HG03097 (cell line): ENCODE data around the gene CYP2R1.
"Not testable (repeated sequence)": the region's sequence is repeated elsewhere in the genome, so short reads cannot be mapped to it uniquely, and the experiment has no call there.

Experiments
- ATAC-seq: cut with Tn5 transposase; IDR thresholded peaks from one replicate; pipeline ENCODE4 v1.9.1; 2021; ENCODE audit not compliant: unreplicated experiment, low FRiP score

The CYP2R1 gene

DNA sequence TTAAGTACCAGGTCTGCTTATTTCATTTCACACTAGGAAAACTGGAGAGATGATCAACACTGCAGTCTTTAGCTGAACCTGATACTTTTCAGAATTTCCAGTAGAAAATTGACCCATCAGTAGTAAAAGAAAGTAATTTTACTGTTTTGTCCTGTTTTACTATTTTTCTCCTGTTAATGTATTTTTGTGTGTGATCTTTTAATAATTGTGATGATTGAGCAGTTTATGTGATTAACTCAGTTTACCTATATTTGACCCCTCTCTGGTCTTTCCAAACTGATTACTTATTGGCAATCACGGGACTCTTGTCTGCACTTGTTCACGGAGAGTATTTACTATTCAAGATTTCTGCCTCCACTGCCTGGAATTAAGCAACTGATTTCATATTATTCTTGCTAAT lies 546 bp upstream of the CYP2R1 start:
- ATAC-seq: no peak

DNA sequence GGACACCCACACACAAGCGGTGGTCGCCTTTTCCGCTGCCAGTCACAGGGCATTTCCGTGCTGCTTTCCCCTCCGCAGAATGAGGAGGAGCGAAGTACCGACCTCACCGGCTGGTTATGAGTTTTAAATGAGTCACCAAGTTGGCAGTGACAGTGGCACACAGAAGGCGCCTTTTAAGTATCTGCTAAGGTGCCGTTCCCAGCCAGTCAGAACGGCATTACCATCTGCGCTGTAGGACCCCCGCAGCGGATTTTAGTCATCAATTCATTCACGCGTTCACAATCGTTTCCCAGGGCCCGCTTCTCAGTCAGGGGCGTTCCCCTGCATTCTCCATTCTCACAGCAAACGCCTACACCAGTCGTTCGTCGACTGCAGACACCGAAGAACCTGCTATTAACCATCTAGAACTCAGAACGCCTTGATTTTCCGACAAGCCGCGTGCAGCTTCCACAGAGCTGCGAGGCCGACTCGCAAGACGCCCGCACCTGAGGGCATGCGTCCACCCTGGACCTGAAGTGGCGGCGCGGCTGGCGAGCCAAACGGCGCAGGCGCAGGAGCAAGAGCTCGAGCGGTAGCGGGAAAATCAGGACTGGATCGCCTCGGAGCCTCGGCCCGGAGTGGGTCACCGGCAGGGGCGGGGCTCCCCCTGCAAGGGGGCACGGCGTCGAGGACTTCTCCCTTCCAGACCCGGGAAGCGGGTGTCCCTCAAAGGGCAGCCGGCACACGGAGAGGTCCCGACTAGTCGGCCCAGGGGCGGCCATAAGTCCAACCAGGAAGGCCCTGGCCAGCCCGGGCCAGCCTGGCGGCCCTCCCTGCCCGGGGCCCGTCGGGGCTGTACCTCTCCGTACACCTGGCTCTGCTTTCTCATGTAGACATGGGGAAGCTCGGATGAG lies 642 bp downstream of the CYP2R1 start:
- ATAC-seq: peak; percentile 58

DNA sequence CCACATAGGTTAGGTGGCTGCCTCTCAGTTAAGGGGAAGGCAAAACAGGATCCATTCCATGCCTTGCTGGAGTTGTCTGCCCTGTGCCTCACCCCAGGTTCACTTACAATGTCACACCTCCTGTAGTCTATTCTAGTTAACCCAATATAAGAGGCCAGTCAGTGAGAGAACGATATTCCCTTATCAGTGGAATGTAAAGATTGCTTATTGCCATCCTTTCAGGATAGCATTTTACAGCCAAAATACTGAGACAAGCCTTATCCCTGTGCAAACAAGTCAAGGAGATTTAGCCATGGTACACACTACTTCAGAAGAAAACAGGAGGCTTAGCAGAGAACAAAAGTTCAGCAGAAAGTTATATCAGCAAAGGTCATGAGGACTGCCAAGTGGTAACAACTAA lies 5.5 kb downstream of the CYP2R1 start:
- ATAC-seq: no peak

DNA sequence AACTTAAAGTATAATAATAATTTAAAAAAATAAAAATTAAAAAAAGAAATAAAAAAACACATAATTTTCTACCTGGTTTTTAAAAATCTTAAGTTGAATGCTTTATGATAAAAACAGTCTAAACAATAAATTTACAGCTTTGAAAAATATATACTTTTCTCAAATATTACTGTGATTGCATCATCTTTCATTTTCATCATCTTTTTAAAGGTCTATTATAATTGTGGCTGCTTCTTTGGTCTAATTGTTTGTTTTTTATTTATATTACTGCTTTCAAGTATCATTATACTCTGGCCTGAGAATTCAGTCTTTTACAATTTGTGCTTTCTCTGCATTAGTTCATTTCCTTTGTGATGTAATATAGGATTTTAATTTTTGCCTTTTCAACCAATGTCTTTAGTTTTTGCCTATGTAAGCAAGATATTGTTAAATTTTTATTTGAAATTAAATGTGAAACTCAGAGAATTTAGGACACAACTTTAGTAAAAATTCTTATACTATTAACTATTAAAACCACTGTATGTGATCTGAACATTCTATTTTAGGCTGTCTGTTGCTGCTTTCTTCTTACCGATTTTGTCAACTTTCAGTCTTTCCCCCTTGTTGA lies 7.3 kb downstream of the CYP2R1 start:
- no peak for ATAC-seq

GRCh38 chr11:14883683-14884082 lies 8.3 kb downstream of the CYP2R1 start:
- not testable (repeated sequence) for ATAC-seq

- ATAC-seq: no peak
Observed at GRCh38 chr11:14882196-14882595, 9.8 kb downstream of the CYP2R1 start.

GRCh38 chr11:14881576-14882193 lies 10.3 kb downstream of the CYP2R1 start:
- no peak for ATAC-seq

DNA sequence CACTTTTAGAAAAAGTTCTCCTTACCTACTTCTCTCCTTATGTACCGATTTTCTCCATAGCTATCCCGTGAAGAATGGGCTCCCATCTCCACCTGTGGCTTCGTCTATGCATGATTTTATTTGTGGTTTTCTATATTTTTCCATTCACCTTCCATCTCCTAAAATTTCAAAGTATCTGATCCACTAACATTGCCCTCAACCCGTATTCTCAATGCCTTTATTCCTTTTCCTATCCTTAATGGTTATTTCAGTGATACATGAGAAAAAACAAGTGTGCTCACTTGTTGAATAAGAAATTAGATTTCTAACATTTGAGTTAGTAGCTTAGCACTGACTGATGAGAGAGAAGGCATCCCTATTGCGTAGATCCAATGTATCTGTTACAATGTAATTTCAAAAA lies 16.9 kb downstream of the CYP2R1 start:
- ATAC-seq: no peak

GRCh38 chr11:14873632-14874031 lies 18.4 kb downstream of the CYP2R1 start:
- no peak for ATAC-seq

DNA sequence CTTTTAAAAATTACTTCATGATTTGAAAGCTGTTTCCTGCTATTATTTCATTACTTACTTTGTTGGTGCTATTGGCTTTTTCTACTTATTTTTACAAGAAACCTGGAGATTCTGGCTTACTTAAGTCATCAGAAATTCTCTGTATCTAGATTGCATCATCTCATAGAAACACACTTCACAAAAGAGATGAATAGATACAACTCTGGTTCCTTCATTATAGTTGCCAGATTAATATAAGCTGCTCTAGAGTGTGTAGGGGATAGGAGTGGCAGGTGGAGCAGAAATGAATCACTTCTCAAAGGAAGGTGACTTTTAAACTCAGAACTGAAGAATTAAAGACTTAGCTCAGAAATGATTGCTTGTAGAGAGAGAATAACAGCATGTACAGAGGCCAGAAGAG lies 20.0 kb downstream of the CYP2R1 start:
- ATAC-seq: no peak

GRCh38 chr11:14863775-14864174 lies 28.3 kb downstream of the CYP2R1 start:
- not testable (repeated sequence) for ATAC-seq

- no peak for ATAC-seq
Observed at GRCh38 chr11:14861680-14862079, 30.4 kb downstream of the CYP2R1 start.

- no peak for ATAC-seq
Observed at GRCh38 chr11:14860511-14860910, 31.5 kb downstream of the CYP2R1 start.

DNA sequence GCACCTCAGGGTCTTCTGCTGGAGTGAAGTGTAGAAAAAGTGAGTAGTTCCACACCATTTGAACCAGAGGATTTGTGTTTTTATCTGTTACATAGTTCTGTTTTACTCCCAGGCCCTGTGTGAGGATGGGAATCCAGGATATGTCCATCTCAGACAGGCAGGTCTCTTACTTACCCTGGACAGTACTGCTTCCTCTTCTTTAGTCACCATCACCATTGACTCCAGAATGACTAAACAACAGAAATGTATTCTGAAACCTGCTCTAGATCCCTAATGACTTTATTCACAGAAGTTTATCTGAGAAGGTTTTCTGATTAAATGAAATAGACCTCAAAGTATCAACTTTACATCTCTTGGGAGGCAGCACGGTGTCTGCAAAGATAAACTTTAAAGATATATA lies 33.6 kb downstream of the CYP2R1 start:
- no peak for ATAC-seq

DNA sequence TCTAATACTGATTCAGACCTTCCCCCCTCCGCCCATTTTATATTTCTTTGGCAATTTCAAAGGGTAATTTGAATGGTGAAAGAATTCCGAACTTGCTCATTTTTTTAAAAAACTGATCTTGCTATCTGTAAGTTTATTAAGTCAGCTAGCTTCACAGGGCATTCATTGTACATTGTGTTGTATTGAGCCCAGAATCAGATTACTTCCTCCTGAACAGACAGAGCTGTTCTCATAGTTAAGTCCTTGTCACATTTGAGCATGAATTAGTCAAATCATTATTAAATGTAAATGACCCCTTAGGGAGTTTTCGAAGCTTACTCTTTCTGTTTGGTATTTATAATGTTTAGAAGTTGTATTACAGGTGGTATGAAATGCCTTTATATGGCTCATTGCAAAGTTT lies 34.4 kb downstream of the CYP2R1 start:
- no peak for ATAC-seq

DNA sequence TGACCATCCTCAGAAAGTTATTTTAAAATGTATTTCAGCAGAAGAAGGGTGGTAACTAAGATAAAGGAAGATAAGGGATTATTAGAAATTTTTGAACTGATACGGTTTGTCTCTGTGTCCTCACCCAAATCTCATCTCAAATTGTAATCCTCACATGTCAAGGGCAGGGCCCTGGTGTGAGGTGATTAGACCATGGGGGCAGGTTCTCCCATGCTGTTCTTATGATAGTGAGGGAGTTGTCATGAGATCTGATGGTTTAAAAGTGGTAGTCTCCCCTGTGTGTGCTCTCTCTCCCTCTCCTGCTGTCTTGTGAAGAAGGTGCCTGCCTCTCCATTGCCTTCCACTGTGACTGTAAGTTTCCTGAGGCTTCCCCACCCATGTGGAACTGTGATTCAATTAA lies 36.1 kb downstream of the CYP2R1 start:
- ATAC-seq: no peak

DNA sequence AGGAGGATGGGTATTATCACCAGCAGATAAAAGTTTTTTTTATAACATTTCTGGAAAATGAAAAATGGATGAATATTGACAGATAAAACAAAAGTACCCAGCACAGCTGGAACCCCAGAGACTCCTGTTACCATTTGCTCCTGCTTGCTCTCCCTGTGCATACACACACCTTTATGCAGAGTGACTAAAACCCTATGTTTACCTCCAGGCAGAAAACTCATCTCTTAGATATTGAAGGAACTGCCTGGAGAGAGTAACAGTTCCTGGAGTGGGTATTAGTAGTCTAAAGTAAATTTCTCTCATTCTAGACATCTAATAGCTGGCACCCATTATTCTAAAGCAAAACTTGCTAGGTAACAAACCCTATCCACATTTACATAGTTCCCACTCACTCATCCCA lies 38.0 kb downstream of the CYP2R1 start:
- no peak for ATAC-seq

GRCh38 chr11:14852571-14853177 lies 39.4 kb downstream of the CYP2R1 start:
- no peak for ATAC-seq

DNA sequence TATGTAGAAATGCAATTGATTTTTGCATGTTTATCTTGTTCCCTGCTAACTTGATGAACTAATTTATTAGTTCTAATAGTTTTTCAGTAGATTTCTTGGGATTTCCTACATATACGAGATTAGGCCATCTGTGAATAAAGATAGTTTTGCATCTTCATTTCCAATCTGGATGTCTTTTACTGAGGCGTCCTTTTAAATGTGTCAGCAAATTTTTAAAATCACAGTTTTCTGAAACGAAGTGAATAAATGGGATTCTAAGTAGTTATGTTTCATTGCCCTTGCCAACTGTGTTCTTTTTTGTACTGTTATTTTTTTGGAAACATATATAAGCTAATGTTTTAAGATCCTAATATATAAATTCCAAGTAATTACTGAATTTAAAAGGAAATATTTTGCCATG lies 50.0 kb downstream of the CYP2R1 start:
- ATAC-seq: no peak

- ATAC-seq: no peak
Observed at GRCh38 chr11:14835496-14836492, 56.2 kb downstream of the CYP2R1 start.
